Keratinocyte (primary cell): ENCODE results near the gene THAP9.

Experiments
- EZH2 ChIP-seq: IDR thresholded peaks from one replicate; pipeline ENCODE4 v1.6.1; 2012; ENCODE audit warnings: inconsistent platforms, mild to moderate bottlenecking, low read length, moderate library complexity
- TF ChIP-seq, protein P1 (sequence below), 3 experiments: IDR thresholded peaks in 1 of 3; conservative IDR thresholded peaks in 1 of 3; optimal IDR thresholded peaks in 1 of 3; 2 replicates in 2 of 3; 3 replicates in 1 of 3; pipeline versions ENCODE3 to v1.5.1; 2011; ENCODE audit warnings: low read length in 3 of 3, mild to moderate bottlenecking in 3 of 3, moderate library complexity in 2 of 3, control low read depth in 1 of 3, inconsistent platforms in 1 of 3; ENCODE audit not compliant: insufficient read depth in 2 of 3; ENCODE audit errors: extremely low read depth in 1 of 3

DNA sequence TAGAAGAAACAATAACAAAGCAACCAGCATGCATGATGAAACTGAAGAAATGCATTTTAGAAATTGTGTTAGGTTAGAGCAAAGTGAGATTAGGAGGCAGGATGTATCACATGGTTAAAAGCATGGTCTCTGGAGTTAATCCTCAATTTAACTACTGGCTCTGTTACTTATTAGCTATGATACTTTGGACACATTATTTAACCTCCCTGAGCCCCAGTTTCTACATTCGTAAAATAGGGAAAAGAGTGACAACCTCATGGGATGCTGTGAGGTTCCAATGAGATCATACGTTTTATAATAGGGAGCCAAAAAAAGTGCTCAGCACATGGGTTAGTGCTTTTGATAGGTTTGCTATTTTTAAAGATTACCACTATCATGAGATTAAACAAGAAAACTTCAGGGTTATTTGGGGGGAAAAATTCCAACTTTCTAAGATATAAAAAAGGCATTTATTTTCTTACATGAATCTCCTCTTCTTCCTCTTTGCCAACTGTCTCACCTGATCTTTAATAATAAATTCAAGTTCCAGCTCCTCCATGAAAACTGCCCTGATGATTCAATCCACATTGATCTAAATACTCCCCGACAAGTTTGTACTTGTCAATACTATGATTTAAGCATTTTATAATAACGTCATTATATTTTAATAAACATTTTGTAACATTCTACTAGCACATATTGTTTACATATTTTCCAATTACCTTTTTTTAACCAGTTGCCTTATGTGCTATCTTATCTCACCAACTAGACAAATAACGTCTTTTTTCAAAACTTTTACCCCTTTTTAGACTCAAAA is 14.2 kb upstream of the THAP9 start:
- TF ChIP-seq, protein P1, sequence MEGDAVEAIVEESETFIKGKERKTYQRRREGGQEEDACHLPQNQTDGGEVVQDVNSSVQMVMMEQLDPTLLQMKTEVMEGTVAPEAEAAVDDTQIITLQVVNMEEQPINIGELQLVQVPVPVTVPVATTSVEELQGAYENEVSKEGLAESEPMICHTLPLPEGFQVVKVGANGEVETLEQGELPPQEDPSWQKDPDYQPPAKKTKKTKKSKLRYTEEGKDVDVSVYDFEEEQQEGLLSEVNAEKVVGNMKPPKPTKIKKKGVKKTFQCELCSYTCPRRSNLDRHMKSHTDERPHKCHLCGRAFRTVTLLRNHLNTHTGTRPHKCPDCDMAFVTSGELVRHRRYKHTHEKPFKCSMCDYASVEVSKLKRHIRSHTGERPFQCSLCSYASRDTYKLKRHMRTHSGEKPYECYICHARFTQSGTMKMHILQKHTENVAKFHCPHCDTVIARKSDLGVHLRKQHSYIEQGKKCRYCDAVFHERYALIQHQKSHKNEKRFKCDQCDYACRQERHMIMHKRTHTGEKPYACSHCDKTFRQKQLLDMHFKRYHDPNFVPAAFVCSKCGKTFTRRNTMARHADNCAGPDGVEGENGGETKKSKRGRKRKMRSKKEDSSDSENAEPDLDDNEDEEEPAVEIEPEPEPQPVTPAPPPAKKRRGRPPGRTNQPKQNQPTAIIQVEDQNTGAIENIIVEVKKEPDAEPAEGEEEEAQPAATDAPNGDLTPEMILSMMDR (optimal IDR thresholded peaks at IDR 0.05 in 1 of 3, IDR thresholded peaks at IDR 0.05 in 1 of 3, conservative IDR thresholded peaks at IDR 0.05 in 1 of 3; ENCODE audit: extremely low read depth in 1 of 3, insufficient read depth in 2 of 3, low read length in 3 of 3) = no peak
- no peak for TF ChIP-seq EZH2
